ENCODE results near the gene TRMT2A. TPM values are rescaled to one million over a fixed set of nuclear protein-coding genes. Genes with fewer than 3 reads are reported as not detected.

The TRMT2A gene
- polyA plus RNA-seq, 4 donors: 30.5 to 49.3 (median 37.2) TPM

DNA sequence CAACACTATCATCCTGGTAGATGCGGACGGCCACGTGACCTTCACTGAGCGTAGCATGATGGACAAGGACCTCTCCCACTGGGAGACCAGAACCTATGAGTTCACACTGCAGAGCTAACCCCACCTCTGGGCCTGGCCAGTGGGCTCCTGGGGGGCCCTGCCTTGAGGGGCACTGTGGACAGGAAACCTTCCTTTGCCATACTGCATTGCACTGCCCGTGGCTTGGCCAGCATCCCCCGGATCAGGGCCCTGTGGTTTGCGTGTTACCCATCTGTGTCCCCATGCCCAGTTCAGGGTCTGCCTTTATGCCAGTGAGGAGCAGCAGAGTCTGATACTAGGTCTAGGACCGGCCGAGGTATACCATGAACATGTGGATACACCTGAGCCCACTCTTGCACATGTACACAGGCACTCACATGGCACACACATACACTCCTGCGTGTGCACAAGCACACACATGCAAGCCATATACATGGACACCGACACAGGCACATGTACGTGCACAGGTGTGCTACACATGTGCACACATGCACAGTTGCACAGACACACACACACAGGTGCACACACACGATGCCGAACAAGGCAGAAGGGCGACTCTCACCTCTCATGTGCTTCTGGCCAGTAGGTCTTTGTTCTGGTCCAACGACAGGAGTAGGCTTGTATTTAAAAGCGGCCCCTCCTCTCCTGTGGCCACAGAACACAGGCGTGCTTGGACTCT lies 52.3 kb downstream of the TRMT2A start:
- FAIRE-seq (no peak), DNase-seq (no peak)
- Histone ChIP-seq H3K4me3 (ENCODE audit: low read depth in 1 of 3, low read length in 3 of 3) (no peak overlapping the region), H3K4me1 (ENCODE audit: control insufficient read depth in 3 of 3, insufficient read depth in 2 of 3, low read depth in 1 of 3, low read length in 2 of 3) (no peaks in the 10 kb centered on the region), H3K9me3 (ENCODE audit: control insufficient read depth in 2 of 2, insufficient read depth in 1 of 2, low read depth in 1 of 2, low read length in 1 of 2) (no peaks in the 10 kb centered on the region), H3K27me3 (ENCODE audit: control insufficient read depth in 3 of 3, insufficient read depth in 3 of 3, low read length in 3 of 3) (no peaks in the 10 kb centered on the region), H3K27ac (ENCODE audit: low read depth in 1 of 3, low read length in 2 of 3) (no peak overlapping the region), H3K36me3 (ENCODE audit: control insufficient read depth in 3 of 3, insufficient read depth in 2 of 3, low read depth in 1 of 3, low read length in 3 of 3) (peaks cover 5 to 49% (median 6%) of the 10 kb centered on the region in 3 donors)
- WGBS, 3 donors: 90 to 95% (median 94%) methylated on average over 18 of the region's 18 CpGs

DNA sequence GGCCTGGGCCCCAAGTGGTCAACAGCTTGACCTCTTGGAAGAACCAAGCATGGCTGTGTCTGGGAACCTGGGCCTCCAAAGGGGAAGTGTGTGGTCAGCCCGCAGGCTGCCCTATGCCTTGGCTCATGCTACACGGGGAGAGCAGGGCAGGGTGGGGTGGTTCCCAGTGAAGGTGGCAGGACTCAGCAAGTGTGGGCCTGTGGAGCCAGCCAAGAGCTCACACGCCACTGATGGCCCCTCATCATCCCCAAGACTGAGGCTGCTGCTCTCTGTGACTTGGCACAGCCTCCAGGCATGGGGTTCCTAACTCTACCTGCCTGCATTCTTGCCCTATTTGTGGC lies 52.9 kb downstream of the TRMT2A start:
- DNase-seq (no peak), FAIRE-seq (no peak)

DNA sequence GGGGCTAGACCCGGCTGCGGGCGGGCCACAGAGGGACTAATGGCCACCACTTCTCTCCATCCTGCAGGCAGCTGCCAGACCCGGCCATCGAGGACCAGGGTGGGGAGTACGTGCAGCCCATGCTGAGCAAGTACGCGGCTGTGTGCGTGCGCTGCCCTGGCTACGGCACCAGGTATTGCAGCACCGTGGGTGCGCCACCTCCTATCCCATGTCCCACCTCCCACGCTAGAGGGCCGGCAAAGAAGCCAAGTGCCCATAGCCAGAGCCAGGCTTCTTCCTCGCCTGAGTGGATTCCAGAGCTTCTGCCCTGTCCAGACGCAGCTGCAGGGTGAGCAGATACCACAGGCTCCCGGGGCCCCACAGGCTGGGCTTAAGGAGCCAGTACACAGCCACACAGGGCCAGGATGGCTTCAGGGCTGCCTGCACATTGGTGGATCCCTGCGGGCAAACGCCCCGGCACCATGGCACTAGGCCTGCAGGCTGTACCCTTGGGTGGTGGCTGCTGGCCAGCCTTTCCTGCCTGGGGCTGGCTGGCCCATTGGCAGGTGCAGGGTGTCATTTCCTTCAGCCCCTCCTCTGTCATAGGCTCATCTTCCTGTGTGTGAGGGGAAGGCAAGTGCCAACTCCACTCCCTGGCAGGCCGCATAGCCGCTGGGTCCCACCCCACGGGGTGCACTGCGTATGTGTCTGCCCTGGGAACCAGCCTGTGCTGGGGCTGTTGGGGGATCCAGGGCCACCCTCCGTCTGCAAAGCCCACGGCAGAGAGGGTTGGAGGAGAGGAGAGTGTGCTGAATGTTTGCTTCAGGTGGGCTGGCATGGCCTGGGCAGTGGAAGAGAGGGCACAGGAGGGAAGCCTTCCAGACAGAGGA lies 53.5 kb downstream of the TRMT2A start:
- no peak overlapping the region for H3K4me3 ChIP-seq (ENCODE audit: low read depth in 1 of 3, low read length in 3 of 3)
- no peaks in the 10 kb centered on the region for H3K9me3 ChIP-seq (ENCODE audit: control insufficient read depth in 2 of 2, insufficient read depth in 1 of 2, low read depth in 1 of 2, low read length in 1 of 2)
- no peak overlapping the region for H3K27ac ChIP-seq (ENCODE audit: low read depth in 1 of 3, low read length in 2 of 3)
- no peak for FAIRE-seq
- WGBS, 3 donors: 94 to 96% (median 95%) methylated on average over 27 of the region's 27 CpGs
- H3K36me3 ChIP-seq (ENCODE audit: control insufficient read depth in 3 of 3, insufficient read depth in 2 of 3, low read depth in 1 of 3, low read length in 3 of 3): peaks cover 5 to 49% (median 6%) of the 10 kb centered on the region in 3 donors
- no peaks in the 10 kb centered on the region for H3K4me1 ChIP-seq (ENCODE audit: control insufficient read depth in 3 of 3, insufficient read depth in 2 of 3, low read depth in 1 of 3, low read length in 2 of 3)
- no peak for DNase-seq
- no peaks in the 10 kb centered on the region for H3K27me3 ChIP-seq (ENCODE audit: control insufficient read depth in 3 of 3, insufficient read depth in 3 of 3, low read length in 3 of 3)

More for the DNA sequence above, 52.9 kb downstream of the TRMT2A start:
- Histone ChIP-seq H3K9me3 (ENCODE audit: control insufficient read depth in 2 of 2, insufficient read depth in 1 of 2, low read depth in 1 of 2, low read length in 1 of 2) (no peaks in the 10 kb centered on the region), H3K4me3 (ENCODE audit: low read depth in 1 of 3, low read length in 3 of 3) (no peak overlapping the region), H3K27me3 (ENCODE audit: control insufficient read depth in 3 of 3, insufficient read depth in 3 of 3, low read length in 3 of 3) (no peaks in the 10 kb centered on the region), H3K4me1 (ENCODE audit: control insufficient read depth in 3 of 3, insufficient read depth in 2 of 3, low read depth in 1 of 3, low read length in 2 of 3) (no peaks in the 10 kb centered on the region), H3K27ac (ENCODE audit: low read depth in 1 of 3, low read length in 2 of 3) (no peak overlapping the region), H3K36me3 (ENCODE audit: control insufficient read depth in 3 of 3, insufficient read depth in 2 of 3, low read depth in 1 of 3, low read length in 3 of 3) (peaks cover 5 to 49% (median 6%) of the 10 kb centered on the region in 3 donors)
- WGBS, 3 donors: 84 to 93% (median 89%) methylated on average over 3 of the region's 3 CpGs

DNA sequence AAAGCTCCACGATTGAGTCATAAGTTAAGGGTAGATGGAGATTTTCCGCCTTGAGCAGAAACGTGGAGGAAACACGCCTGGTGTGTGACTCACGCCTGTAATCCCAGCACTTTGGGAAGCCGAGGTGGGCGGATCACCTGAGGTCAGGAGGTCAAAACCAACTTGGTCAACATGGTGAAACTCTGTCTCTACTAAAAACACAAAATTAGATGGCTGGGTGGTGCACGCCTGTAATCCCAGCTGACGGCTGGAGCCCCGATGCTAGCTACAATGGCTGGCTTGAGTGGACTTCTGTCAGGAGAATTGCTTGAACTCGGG lies 54.3 kb downstream of the TRMT2A start:
- DNase-seq (no peak), FAIRE-seq (no peak)
- no peak overlapping the region for H3K27ac ChIP-seq (ENCODE audit: low read depth in 1 of 3, low read length in 2 of 3)
- WGBS, 3 donors: 79 to 81% (median 79%) methylated on average over 11 of the region's 11 CpGs
- no peaks in the 10 kb centered on the region for H3K4me1 ChIP-seq (ENCODE audit: control insufficient read depth in 3 of 3, insufficient read depth in 2 of 3, low read depth in 1 of 3, low read length in 2 of 3)
- no peaks in the 10 kb centered on the region for H3K9me3 ChIP-seq (ENCODE audit: control insufficient read depth in 2 of 2, insufficient read depth in 1 of 2, low read depth in 1 of 2, low read length in 1 of 2)
- H3K4me3 ChIP-seq (ENCODE audit: low read depth in 1 of 3, low read length in 3 of 3): no peak overlapping the region
- no peaks in the 10 kb centered on the region for H3K27me3 ChIP-seq (ENCODE audit: control insufficient read depth in 3 of 3, insufficient read depth in 3 of 3, low read length in 3 of 3)
- peaks cover 5 to 54% (median 6%) of the 10 kb centered on the region in 3 donors for H3K36me3 ChIP-seq (ENCODE audit: control insufficient read depth in 3 of 3, insufficient read depth in 2 of 3, low read depth in 1 of 3, low read length in 3 of 3)

DNA sequence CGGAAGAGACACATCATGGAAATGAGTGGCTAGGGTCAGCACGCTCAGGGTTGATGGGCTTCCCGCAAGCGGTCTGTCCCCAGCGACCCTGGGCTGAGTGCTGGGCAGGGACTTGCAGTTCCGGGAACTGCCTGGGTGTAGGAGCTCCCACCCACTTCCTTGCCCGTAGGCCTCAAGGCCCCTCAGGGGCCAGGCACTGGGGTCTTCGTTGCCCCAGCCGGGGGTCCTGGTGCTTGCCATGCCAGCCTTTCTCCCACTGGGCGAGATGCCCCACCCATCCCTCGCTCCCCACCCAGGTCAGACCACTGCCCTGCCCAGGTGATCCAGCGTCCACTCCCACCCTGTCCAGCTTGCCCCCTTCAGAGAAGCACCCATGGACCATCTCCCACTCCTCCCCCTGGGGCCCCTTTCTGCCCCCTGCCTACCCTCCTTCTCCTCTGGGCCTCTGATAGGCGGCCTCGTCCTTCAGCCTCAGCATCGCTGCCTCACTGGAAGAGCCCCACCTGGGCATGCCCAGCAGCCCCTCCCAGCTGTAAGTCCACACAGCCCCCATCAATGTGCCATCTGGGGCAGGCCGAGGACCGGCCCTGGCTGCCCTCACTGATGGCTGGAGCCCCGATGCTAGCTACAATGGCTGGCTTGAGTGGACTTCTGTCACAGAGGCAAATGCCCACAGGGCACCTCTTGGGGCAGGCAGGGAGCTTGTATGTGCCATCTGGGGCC lies 54.8 kb downstream of the TRMT2A start:
- no peaks in the 10 kb centered on the region for H3K4me1 ChIP-seq (ENCODE audit: control insufficient read depth in 3 of 3, insufficient read depth in 2 of 3, low read depth in 1 of 3, low read length in 2 of 3)
- DNase-seq: no peak
- WGBS, 3 donors: 93 to 96% (median 95%) methylated on average over 17 to 18 of the region's 18 CpGs

More for the DNA sequence above, 54.8 kb downstream of the TRMT2A start:
- no peaks in the 10 kb centered on the region for H3K9me3 ChIP-seq (ENCODE audit: control insufficient read depth in 2 of 2, insufficient read depth in 1 of 2, low read depth in 1 of 2, low read length in 1 of 2)
- H3K27me3 ChIP-seq (ENCODE audit: control insufficient read depth in 3 of 3, insufficient read depth in 3 of 3, low read length in 3 of 3): no peaks in the 10 kb centered on the region
- H3K36me3 ChIP-seq (ENCODE audit: control insufficient read depth in 3 of 3, insufficient read depth in 2 of 3, low read depth in 1 of 3, low read length in 3 of 3): peaks cover 5 to 59% (median 6%) of the 10 kb centered on the region in 3 donors
- no peak overlapping the region for H3K4me3 ChIP-seq (ENCODE audit: low read depth in 1 of 3, low read length in 3 of 3)
- FAIRE-seq: no peak
- no peak overlapping the region for H3K27ac ChIP-seq (ENCODE audit: low read depth in 1 of 3, low read length in 2 of 3)

Other genes starting within 250 kb of the TRMT2A start
- 100 to 1,000 TPM in 3 of 4 donors, 10 to 100 TPM in 1; 57.8 to 236 (median 135) TPM for gene COMT, start 175.5 kb downstream of the TRMT2A start, polyA plus RNA-seq
- gene TXNRD2, start 175.4 kb downstream of the TRMT2A start, polyA plus RNA-seq: 10 to 100 TPM; 16.8 to 43.8 (median 29.5) TPM
- gene ARVCF, start 100.4 kb downstream of the TRMT2A start, polyA plus RNA-seq: 10 to 100 TPM in 2 of 4 donors, 1 to 10 TPM in 2; 2.2 to 17.9 (median 7.3) TPM
- 10 to 100 TPM; 16.5 to 23.3 (median 20.9) TPM for gene TANGO2, start 96.1 kb downstream of the TRMT2A start, polyA plus RNA-seq
- gene DGCR8, start 37.0 kb downstream of the TRMT2A start, polyA plus RNA-seq: 10 to 100 TPM; 17.0 to 31.0 (median 17.7) TPM
- 100 to 1,000 TPM in 2 of 4 donors, 10 to 100 TPM in 2; 61.5 to 184 (median 103) TPM for gene RANBP1, start 1.1 kb downstream of the TRMT2A start, polyA plus RNA-seq
- 10 to 100 TPM in 3 of 4 donors, 1 to 10 TPM in 1; 3.8 to 33.5 (median 14.3) TPM for gene ZDHHC8, start 14.6 kb upstream of the TRMT2A start, polyA plus RNA-seq
- gene CCDC188, start 33.8 kb upstream of the TRMT2A start, polyA plus RNA-seq: 1 to 10 TPM in 2 of 4 donors, not detected in 2; 1.2 to 1.6 TPM
- 10 to 100 TPM in 1 of 4 donors, 1 to 10 TPM in 3; 2.9 to 25.7 (median 4.4) TPM for gene RTN4R, start 151.1 kb upstream of the TRMT2A start, polyA plus RNA-seq
- 10 to 100 TPM; 47.2 to 80.1 (median 53.8) TPM for gene DGCR6L, start 202.8 kb upstream of the TRMT2A start, polyA plus RNA-seq

Measured in small intestine (tissue), 7 donors.